Activated T-cell treated with anti-CD3 and anti-CD28 coated beads, Interleukin-2, amount 50 U/mL, for 1 hour (primary cell): ENCODE data around the gene ITPRIPL2.

ENCODE experiments used
- DNase-seq: peaks from one replicate; pipeline ENCODE4 v3.0.0-alpha.2; 2020

The ITPRIPL2 gene

DNA sequence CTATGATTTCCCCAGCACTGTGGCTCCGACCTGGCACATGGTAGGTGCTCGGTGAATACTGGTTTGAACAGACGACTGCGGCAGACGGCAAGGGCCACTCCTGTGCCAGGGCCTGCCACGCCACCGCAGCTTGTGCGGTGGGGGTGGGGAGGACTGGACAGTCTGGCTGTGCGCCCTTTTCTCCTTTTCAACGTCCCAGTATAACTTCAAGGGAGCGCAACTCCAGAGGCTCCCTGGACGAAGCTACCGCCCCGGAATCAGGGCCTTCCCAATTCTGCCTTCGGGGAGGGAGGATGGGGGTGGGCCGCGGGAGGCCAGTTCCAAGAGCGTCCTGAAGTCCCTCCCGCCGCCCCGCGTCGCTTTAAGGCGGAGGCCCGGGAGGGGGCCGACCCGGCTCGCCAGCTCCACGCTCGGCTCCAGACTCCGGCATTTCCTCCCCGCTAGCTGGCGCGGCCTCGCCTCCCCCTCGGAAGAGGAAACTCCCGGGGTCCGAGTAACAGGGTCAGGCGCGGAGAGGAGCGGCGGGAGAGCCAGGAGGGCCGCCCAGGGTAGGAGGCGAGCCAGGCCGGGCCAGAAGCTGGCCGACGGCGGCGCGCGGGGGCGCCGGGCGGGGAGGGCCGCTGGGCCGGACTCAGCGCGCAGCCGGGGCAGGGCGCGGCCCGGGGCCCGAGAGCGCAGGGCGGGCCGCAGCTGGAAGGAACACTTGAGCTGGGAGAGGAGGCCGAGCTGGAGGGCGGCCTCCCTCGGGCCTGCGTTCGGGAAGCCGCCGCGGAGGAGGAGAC, at the start of gene ITPRIPL2:
Gene ITPRIPL2, plus strand, starts transcription at position 388 of the 782 bp plus-strand sequence. CDS start 498 bp downstream, outside the sequence.
- DNase-seq = no peak

DNA sequence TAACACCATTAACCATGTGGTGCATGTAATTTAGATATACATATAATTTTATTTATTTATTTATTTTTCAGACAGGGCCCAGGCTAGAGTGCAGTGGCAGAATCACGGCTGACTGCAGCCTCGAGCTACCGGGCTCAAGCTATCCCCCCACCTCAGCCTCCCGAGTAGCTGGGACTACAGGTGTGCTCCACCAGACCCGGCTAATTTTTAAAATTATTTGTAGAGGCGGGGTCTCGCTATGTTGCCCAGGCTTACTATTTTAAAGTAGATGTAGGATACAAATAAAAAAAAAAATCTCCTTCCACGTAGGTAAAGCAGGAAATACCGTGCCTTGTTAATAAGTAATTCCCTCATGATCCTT, 46.8 kb upstream of the ITPRIPL2 start:
- no peak for DNase-seq

DNA sequence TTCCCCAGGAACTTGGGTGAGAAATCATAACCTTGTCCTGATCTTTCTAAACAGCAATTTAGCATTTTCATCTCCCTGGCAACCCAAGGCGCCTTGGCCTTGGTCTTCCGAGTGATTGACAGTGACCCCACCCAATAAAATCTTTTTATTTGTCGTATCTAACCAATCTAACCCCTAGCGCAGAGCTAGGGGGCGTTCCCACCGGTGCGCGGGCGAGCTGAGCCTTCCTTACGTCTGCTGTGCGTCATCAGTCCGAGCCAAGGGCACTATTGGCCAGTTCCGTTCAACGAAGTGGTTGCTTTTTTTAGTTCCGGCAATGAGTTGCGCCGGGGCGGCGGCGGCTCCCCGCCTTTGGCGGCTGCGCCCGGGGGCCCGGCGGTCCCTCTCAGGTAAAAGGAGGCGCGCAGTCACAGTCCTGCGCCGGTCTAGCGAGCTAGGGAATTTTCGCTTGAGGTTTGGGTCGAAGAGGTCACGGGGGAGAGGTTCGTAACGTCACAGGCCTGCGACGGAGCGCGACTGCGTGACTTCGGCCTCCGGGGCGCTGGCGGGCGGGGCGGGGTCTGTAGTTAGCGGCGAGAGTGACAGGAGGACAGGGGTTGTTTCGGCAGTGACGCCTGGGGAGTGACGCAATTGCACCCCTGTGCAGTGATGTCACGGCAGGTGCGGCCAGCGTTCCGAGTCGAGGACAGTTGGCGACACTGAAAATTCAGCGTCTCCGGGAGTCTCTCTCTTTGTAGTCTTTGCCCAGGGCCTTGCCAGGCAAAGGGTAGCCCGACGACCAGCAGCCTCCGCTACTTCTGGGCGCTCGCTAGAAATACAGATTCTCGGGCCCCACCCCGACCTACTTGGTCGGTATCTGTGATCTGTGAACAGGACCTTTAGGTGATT, 46.2 kb upstream of the ITPRIPL2 start, which contains the start of gene COQ7:
Gene COQ7, plus strand, starts transcription at position 266 of the 888 bp plus-strand sequence. Its CDS starts 51 bp downstream, at position 317.
- DNase-seq = peak; percentile 98

DNA sequence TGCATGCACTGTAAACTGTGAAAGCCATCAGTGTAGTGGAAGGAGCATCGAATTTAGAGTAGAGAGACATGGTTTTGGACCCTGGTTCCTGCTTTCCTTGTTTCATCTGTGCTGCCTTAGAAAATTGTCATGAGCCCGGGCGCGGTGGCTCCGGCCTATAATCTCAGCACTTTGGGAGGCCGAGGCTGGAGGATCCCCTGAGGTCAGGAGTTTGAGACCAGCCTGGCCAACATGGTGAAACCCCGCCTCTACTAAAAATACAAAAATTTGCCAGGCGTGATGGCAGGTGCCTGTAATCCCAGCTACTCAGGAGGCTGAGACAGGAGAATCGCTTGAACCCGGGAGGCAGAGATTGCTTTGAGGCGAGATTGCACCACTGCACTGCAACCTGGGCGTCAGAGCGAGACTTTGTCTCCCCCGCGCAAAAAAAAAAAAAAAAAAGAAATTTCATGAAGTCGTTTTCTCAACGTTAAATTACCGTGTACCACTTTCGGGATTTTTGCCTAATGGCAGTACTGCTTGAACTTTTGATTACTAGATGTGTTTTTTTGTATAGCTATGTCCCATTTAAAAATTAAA, 45.4 kb upstream of the ITPRIPL2 start:
- DNase-seq = no peak

DNA sequence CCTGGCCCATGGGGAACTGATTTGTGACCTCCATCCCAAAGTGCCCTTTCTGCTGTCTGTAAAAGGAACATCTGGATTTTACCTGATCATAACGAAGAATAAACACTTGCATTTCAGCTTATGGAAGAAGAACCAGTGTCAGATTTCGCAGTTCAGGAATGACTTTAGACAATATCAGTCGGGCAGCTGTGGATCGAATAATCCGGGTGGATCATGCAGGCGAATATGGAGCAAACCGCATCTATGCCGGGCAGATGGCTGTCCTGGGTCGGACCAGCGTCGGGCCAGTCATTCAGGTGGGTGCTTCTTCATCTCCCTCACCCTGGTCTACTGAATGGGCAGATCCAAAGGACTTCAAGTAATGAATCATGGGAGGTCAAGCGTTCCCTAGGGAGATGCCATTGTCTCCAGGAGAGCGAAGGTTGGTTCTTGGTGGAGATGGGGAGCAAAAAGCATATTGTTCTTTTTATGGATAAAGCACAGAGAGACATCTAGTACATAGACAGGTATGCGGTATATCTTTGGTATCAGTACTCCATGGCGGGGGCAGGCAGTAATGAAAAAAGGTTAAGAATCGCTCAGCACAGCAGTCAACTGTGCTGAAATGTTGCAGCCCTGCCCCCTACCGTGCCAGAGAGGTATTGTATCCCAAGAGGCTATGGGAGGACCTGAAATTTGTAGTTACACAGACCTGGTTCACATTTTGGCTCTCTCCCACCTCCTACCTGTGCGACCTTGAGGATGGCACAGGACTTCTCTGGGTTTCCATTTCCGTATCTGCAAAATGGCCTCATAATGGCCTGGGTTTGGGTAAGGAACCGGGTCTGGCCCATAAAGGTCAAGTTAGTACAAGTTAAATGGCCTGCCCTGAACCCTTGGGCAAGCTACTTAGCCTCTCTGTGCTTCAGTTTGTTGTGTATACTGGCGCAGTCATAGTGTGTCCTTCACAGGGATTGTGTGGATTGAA, 41.7 kb upstream of the ITPRIPL2 start:
- DNase-seq = peak; percentile 56

DNA sequence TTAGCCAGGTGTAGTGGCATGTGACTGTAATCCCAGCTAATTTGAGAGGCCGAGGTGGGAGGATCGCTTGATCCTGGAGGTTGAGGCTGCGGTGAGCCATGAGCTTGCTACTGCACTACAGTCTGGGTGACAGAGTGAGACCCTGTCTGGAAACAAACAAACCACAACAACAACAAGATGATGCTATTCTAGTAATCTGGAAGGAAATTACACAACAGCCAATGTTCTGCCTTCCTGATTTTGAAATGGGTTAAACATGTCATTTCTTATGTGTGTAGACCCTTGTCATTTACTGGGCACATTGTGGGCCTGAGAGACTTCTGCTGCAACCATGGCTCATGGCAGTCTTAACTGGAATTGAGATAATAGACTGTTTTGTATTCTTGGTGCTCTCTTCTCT, 40.4 kb upstream of the ITPRIPL2 start:
- no peak for DNase-seq

DNA sequence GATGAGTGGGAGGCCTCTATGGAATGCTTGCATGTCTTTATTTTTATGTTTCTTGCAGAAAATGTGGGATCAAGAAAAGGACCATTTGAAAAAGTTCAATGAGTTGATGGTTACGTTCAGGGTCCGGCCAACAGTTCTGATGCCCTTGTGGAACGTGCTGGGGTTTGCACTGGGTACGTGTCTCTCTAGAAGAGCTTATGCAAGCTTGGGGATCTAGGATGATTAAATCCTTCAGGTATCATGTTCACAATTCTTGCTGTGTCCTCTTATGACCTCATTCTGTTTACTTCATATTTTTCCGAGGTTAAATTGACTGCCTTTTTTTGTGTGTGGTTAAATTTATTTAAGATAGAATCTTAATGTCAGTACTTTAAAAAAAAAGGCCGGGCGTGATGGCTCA, 39.9 kb upstream of the ITPRIPL2 start:
- DNase-seq = no peak

DNA sequence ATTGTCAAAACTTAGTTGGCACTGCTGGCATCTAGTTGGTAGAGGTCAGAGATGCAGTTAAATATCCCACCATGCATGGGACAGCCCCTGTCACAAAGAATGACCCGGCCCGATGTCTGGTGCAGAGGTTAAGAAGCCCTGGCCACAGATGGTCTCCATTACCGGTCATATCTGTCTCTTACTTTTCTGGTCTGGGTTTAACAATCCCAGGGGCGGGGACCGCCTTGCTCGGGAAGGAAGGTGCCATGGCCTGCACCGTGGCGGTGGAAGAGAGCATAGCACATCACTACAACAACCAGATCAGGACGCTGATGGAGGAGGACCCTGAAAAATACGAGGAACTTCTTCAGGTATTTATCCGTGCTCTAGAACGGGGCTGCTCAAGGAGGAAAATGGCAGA, 38.3 kb upstream of the ITPRIPL2 start:
- DNase-seq = no peak

DNA sequence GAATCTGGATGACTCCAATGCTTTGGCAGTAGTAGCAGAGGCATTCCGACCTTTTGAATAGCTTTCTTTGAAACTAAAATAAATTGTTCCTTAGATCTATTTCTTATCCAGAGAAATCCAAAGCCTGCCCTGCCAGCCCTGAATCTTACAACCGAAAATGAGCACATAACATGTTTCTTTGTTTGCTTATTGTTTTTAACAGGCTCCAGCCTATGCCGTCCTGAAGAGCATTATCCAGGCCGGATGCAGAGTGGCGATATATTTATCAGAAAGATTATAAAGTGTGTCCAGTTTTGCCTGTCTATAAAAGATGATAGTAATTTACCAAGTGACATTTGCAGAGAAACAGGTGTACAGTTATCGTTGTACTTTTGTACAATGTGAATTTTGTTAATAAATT, 35.9 kb upstream of the ITPRIPL2 start:
- DNase-seq = no peak

DNA sequence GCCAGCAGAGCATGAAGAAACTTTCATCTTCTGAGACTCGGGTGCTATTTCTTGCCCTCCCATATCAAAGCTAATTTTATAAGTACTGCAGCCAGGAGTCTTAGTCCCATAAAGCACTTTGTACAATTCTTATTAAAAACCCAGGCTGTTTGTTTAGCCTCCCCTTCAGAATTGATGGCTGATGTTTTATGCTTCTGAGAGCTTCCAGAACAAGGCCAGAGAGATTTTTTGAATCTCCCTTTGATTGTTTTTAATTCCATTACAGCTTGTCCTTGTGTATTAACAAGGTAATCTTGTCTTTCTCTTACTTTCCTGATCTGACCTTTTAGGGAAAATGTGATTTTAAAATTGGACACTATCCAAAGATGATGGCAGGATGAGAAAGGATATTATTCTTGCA, 30.1 kb upstream of the ITPRIPL2 start:
- DNase-seq = no peak

DNA sequence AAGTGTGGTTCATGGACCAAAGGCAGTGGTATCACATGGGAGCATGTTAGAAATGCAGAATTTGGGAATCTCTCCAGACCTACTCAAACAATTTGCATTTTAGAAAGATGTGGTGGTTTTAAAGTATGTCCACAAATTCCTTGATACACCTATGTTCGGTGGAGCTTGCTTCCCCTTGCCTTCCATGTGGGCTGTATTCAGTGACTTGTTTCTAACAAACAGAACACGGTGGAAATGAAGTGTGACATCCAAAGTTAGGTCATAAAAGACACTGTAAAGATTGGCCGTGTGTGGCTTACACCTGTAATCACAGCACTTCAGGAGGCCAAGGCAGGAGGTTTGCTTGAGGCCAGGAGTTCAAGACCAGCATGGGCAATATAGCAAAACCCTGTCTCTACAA, 29.6 kb upstream of the ITPRIPL2 start:
- no peak for DNase-seq

DNA sequence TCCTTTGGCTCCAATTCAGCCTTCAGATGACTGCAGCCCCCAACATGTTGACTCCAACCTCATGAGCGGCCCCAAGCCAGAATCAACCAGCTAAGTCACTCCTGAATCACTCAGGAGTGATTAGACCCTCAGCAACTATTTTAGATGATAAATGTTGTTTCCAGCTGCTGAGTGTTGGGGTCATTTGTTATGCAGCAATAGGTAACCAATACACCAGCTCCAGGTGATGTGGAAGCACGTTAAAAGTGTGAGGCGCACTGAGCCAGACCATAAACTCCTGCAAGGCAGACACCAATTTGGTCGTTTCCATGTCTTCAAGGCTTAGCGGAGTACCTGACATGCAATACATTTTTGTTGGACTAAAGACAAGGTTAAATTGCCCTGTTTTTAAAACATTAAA, 28.9 kb upstream of the ITPRIPL2 start:
- DNase-seq = no peak

DNA sequence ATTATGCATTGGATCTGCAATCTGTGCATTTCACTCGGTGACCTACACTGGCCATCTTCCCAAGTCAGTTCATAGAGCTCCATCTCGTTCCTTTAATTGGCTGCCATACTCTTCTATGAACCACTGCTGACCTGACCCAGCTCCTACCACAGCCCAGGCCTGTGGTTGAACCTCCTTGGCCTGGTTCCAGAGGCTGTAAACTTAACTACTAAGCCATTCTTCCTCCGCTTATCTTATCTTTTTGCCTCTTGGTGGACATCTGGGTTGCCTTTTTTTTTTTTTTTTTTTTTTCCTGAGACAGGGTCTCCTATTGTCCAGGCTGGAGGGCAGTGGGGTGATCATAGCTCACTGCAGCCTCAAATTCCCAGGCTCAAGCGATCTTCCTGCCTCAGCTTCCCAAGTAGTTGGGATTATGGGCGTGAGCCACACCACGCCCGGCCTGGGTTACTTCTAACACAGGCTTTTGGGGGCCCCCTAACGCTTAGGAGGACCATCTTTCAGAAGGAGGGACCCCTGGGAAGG, 28.0 kb upstream of the ITPRIPL2 start:
- DNase-seq = no peak

DNA sequence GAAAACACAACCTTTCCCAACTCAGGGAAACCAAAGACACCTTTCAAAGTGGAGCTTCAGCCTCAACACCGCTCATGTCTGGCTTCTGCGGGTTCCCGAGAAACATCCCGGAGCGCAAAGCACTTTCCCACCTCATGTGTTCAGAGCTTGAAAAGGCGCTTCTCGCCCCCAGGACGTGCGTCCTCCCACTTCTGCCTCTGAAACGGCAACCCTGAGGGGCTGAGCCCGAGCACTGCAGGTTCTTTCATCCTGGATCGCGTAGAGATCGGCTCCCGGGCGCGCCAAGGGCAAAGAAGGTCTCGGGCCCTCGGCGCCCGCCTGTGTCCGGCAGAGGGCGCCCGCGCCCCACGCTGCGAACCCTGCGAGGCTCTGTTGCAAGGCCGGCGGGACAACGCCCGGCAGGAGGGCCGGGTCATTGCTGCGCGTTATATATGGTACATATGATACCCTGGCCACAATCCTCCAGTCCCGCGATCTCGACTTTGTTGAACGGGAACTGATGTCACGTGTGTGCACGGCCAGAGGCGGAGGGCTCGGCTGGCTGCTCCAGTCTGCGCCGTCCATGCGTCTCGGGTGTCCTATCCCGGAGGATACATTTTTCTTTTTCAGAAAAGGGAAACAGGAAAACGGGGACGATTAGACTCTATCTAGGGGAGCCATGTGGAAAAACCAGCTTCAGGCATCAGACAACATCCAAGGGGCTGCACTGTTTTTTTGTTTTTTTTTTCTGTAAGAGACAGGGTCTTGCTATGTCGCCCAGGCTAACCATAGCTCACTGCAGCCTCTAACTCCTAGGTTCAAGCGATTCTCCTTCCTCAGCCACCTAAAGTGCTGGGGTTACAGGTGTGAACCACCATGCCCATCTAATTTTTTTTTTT, 27.2 kb upstream of the ITPRIPL2 start:
- DNase-seq = peak; percentile 84

DNA sequence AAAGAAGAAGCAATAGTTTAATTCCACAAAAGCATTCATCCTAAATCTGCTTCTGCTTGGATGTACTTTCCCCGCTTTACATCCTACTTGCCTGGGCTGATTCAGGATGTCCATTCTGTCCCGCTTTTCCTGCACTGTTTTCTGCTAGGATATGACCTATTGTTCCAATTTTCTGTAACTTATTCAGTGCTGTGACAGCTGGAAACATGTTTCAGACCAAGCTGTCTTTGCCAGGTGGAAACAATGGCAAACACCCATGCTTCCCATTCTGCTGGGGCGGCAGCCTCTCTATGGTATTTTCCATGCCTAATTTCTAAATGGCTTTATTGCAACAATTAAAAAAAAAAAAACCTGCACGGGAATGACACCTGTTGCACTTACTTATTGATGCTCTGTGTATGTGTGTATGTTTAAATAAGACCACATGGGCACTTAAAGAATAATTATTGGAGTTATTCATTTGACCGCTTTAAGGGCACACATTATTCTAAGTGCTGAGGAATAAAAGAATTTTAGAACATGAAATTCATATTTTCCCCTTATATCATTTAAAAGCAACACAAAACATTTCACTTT, 25.3 kb upstream of the ITPRIPL2 start:
- no peak for DNase-seq

DNA sequence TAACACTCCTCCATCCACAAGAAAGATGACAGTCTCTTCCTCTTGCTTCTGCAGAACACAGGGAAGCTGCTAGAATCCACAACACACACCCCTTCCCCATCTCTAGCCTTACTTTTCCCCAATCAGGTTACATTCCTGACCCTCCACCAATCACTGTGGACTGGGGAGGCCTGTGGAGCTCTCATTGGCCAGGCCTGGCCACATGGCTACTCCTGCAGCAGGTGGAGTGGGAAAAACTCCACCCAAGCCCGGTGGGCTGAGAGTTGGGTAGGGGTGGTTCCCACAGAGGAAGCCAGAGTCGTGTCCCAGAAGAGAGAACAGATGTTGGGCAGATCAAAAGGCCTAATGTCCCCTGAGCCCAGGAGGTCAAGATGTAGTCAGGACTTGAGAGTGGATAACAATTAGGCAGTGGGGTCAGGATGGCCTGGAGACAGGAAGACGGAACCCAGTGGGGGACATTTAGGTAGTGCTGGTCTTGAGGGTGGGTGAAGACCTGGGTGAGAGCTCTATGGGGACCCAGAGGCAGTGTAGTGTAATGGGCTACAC, 24.3 kb upstream of the ITPRIPL2 start:
- DNase-seq = no peak

DNA sequence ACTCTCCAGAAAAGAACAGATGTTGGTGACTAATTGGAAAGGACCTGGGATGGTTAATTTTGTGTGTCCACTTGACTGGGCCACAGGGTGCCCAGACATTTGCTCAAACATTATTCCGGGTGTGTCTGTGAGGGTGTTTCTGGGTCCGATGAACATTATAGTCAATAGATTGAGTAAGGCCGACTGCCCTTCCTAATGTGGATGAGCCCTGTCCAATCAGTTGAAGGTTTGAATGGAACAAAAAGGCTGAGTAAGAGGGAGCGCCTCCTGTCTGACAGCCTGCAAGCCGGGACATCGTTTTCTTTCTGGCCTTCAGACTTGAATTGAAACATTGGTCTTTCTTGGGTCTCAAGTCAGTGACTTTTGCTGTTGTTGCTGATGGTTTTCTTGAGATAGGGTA, 22.8 kb upstream of the ITPRIPL2 start:
- DNase-seq = no peak

DNA sequence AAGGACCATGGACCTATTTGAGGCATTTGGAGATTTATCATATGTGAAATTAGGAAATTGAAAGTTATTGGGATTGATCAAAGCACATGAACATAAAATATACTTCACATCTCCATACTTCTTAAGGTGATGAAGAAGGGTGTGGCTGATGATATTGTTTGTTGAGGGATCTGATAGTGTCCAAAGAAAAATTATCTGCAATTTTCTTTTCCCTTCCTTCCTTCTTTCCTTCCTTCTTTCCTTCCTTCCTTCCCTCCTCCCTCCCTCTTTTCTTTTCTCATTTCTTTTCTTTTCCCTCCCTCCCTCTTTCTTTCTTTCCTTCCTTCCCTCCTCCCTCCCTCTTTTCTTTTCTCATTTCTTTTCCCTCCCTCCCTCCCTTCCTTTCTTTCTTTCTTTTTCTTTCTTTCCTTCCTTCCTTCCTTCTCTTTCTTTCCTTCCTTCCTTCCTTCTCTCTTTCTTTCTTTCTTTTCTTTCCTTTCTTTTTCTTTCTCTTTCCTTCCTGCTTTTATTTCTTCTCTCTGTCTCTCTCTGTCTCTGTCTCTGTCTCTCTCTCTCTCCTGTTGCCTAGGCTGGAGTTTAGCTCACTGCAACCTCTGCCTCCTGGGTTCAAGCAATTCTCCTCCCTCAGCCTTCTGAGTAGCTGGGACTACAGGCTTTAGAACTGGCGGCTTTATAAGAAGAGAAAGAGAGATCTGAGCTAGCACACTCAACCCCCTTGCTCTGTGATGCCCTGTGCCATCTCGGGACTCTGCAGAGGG, 20.9 kb upstream of the ITPRIPL2 start:
- DNase-seq = no peak
